Parathyroid adenoma (tissue), 2 donors: Measurements from ENCODE around the gene FRMD4A.

Experiments used
- H2AFZ ChIP-seq: fragments of 300-600 bp; sonication (generic); one replicate; pipeline ENCODE4 v1.7.0; 2017; ENCODE audit warnings: antibody characterized with exemption, mild to moderate bottlenecking
- H3K27ac ChIP-seq: fragments of 300-600 bp; sonication (generic); one replicate; pipeline ENCODE4 v1.7.0; 2017
- H3K27me3 ChIP-seq: fragments of 300-600 bp; sonication (generic); one replicate; pipeline ENCODE4 v1.7.0; 2017; ENCODE audit warnings: low read length; ENCODE audit not compliant: control insufficient read depth, insufficient read depth
- H3K36me3 ChIP-seq: fragments of 300-600 bp; sonication (generic); one replicate; pipeline ENCODE4 v1.7.0; 2017; ENCODE audit warnings: low read length; ENCODE audit not compliant: control insufficient read depth, insufficient read depth
- H3K4me1 ChIP-seq: fragments of 300-600 bp; sonication (generic); one replicate; pipeline ENCODE4 v1.7.0; 2017; ENCODE audit warnings: control low read depth
- H3K4me2 ChIP-seq: fragments of 300-600 bp; sonication (generic); one replicate; pipeline ENCODE4 v1.7.0; 2017; ENCODE audit warnings: low read length
- H3K4me3 ChIP-seq: fragments of 300-600 bp; sonication (generic); one replicate; pipeline ENCODE4 v1.7.0; 2017; ENCODE audit warnings: low read depth, low read length
- H3K79me2 ChIP-seq: fragments of 300-600 bp; sonication (generic); one replicate; pipeline ENCODE4 v1.7.0; 2017; ENCODE audit warnings: control low read depth
- H3K9ac ChIP-seq: fragments of 300-600 bp; sonication (generic); one replicate; pipeline ENCODE4 v1.7.0; 2017; ENCODE audit warnings: mild to moderate bottlenecking
- H3K9me3 ChIP-seq: fragments of 300-600 bp; sonication (generic); one replicate; pipeline ENCODE4 v1.7.0; 2017; ENCODE audit warnings: low read length; ENCODE audit not compliant: control insufficient read depth
- CTCF ChIP-seq: fragments of 300-600 bp; sonication (generic); IDR thresholded peaks from one replicate; pipeline ENCODE4 v1.7.0; 2017; ENCODE audit warnings: antibody characterized with exemption, mild to moderate bottlenecking
- donor health status: primary hyperparathyroidism.

Gene FRMD4A

GRCh38 chr10:13984647-13985155 is 346.0 kb downstream of the FRMD4A start:
- no peak overlapping the region for H3K9ac ChIP-seq
- H3K27ac ChIP-seq: no peak overlapping the region
- TF ChIP-seq CTCF: no peak
- H3K9me3 ChIP-seq: no peaks in the 10 kb centered on the region
- no peaks in the 10 kb centered on the region for H3K36me3 ChIP-seq
- H3K4me1 ChIP-seq: no peaks in the 10 kb centered on the region
- no peaks in the 10 kb centered on the region for H3K27me3 ChIP-seq
- H3K4me2 ChIP-seq: no peak overlapping the region
- H3K79me2 ChIP-seq: no peaks in the 10 kb centered on the region
- H2AFZ ChIP-seq: no peak overlapping the region
- H3K4me3 ChIP-seq: no peak overlapping the region

DNA sequence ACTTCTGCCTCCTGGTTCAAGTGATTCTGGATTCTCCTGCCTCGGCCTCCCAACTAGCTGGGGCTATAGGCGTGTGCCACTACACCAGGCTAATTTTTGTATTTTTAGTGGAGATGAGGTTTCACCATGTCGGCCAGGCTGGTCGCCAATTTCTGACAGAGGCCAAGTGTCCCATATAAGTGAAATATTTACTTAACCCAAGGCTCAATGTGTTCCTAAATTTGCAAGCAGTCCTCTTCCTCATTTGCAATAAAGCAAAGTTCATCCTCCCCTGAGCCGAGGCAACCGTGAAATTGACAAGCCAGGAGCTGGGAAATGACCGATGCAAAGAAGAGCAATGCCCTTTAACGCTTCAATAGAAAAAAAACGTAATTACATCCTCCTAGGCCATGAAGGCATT is 347.7 kb downstream of the FRMD4A start:
- no peak overlapping the region for H2AFZ ChIP-seq
- no peak for TF ChIP-seq CTCF
- H3K9ac ChIP-seq: no peak overlapping the region
- no peaks in the 10 kb centered on the region for H3K9me3 ChIP-seq
- H3K79me2 ChIP-seq: no peaks in the 10 kb centered on the region
- H3K36me3 ChIP-seq: no peaks in the 10 kb centered on the region
- H3K27ac ChIP-seq: no peak overlapping the region
- H3K4me3 ChIP-seq: no peak overlapping the region
- no peaks in the 10 kb centered on the region for H3K27me3 ChIP-seq
- no peak overlapping the region for H3K4me2 ChIP-seq
- no peaks in the 10 kb centered on the region for H3K4me1 ChIP-seq

GRCh38 chr10:13978533-13979115 is 352.1 kb downstream of the FRMD4A start:
- H3K27me3 ChIP-seq: no peaks in the 10 kb centered on the region
- no peak overlapping the region for H3K9ac ChIP-seq
- TF ChIP-seq CTCF: no peak
- H3K36me3 ChIP-seq: no peaks in the 10 kb centered on the region
- no peak overlapping the region for H3K4me3 ChIP-seq
- no peak overlapping the region for H2AFZ ChIP-seq
- H3K4me2 ChIP-seq: no peak overlapping the region
- no peaks in the 10 kb centered on the region for H3K9me3 ChIP-seq
- H3K79me2 ChIP-seq: no peaks in the 10 kb centered on the region
- H3K27ac ChIP-seq: no peak overlapping the region
- no peaks in the 10 kb centered on the region for H3K4me1 ChIP-seq

DNA sequence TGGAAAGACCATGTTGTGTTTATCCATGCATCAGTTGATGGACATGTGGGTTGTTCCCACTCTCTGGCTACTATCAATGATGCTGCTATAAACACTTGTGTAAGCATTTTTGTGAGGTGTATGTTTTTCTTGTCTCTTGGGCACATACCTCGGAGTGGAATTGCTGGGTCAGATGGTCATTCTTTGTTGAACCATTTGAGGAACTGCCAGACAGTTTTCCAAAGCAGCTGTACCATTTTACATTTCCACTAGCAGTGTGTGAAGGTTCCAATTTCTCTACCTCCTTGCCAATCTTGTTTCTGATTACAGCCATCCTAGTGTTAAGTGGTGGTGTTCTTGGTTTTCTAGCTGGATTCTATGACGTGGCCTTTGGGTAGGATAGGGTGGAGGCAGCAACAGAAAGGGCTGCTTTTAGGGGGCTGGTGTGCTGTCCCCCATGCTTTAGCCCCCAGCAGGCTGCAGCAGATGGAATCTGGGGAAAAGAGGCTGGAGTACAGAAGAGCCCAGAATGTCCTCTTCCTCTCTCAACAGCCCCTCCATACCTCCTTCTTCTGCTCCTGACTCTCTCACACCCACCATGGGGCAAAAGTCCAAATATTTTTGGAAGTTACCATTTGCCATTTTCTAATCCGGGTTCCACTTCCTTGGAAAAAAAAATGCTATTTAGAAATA is 352.7 kb downstream of the FRMD4A start:
- Histone ChIP-seq H3K79me2 (no peaks in the 10 kb centered on the region), H2AFZ (no peak overlapping the region), H3K9me3 (no peaks in the 10 kb centered on the region), H3K4me3 (no peak overlapping the region), H3K27ac (no peak overlapping the region), H3K9ac (no peak overlapping the region), H3K4me1 (no peaks in the 10 kb centered on the region), H3K4me2 (no peak overlapping the region), H3K27me3 (no peaks in the 10 kb centered on the region), H3K36me3 (no peaks in the 10 kb centered on the region)
- no peak for TF ChIP-seq CTCF

- Histone ChIP-seq H3K27ac (no peak overlapping the region), H3K27me3 (no peaks in the 10 kb centered on the region), H3K4me1 (peaks cover 6% of the 10 kb centered on the region), H3K36me3 (no peaks in the 10 kb centered on the region), H3K9me3 (no peaks in the 10 kb centered on the region), H3K4me2 (no peak overlapping the region), H2AFZ (no peak overlapping the region), H3K4me3 (no peak overlapping the region), H3K79me2 (no peaks in the 10 kb centered on the region), H3K9ac (no peak overlapping the region)
- TF ChIP-seq CTCF: no peak
These were observed 357.0 kb downstream of the FRMD4A start for GRCh38 chr10:13973742-13974141.
